Upper lobe of left lung (tissue), 6 donors: Measurements from ENCODE around the gene RPS14. TPM values are rescaled to one million over a fixed set of nuclear protein-coding genes. Genes with fewer than 3 reads are reported as not detected.

Experiments used
- ATAC-seq, 2 donors: fragments of 200-7000 bp; cut with Tn5 transposase; one replicate each; pipeline ENCODE4 v1.9.1; 2022; ENCODE audit warnings: mild to moderate bottlenecking in 2 of 2, moderate library complexity in 2 of 2; ENCODE audit not compliant: low FRiP score in 2 of 2
- DNase-seq, 2 donors: peaks; one replicate each; pipeline ENCODE4 v3.0.0-alpha.2; 2019 to 2020
- H3K27ac ChIP-seq, 4 donors: fragments of 200-600 bp; sonication (generic); one replicate each; pipeline ENCODE4 v1.5.1; 2016 to 2019
- H3K27me3 ChIP-seq, 4 donors: fragments of 200-600 bp; sonication (generic); one replicate each; pipeline ENCODE4 v1.5.1; 2017 to 2019
- H3K36me3 ChIP-seq, 4 donors: fragments of 200-600 bp; sonication (generic); one replicate each; pipeline ENCODE4 v1.5.1; 2016 to 2019
- H3K4me1 ChIP-seq, 4 donors: fragments of 200-600 bp; sonication (generic); one replicate each; pipeline ENCODE4 v1.5.1; 2018 to 2019
- H3K4me3 ChIP-seq, 4 donors: fragments of 200-600 bp; sonication (generic); one replicate each; pipeline ENCODE4 v1.5.1; 2017 to 2019; ENCODE audit warnings: mild to moderate bottlenecking in 2 of 4, moderate library complexity in 1 of 4
- H3K9me3 ChIP-seq, 4 donors: fragments of 200-600 bp; sonication (generic); one replicate each; pipeline ENCODE4 v1.5.1; 2018 to 2019
- CTCF ChIP-seq, 6 experiments: fragments of 450-650 bp in 4 of 6; fragments of 200-600 bp in 2 of 6; sonication (generic) in 2 of 6; IDR thresholded peaks; one replicate each; pipeline ENCODE4 v1.5.1; 2016 to 2019; ENCODE audit warnings: antibody characterized with exemption in 6 of 6
- EP300 ChIP-seq, 4 donors: sonication (generic); formaldehyde crosslinking; IDR thresholded peaks; one replicate each; pipeline ENCODE4 v1.5.1; 2017; ENCODE audit warnings: antibody characterized with exemption in 4 of 4, control low read depth in 2 of 4
- POLR2A ChIP-seq, 4 donors: fragments of 450-650 bp; IDR thresholded peaks; one replicate each; pipeline ENCODE4 v1.5.1; 2016 to 2017; ENCODE audit warnings: antibody characterized with exemption in 4 of 4, mild to moderate bottlenecking in 2 of 4
- POLR2AphosphoS5 ChIP-seq, 2 donors: sonication (generic); formaldehyde crosslinking; IDR thresholded peaks; one replicate each; pipeline ENCODE4 v1.5.1; 2017; ENCODE audit warnings: antibody characterized with exemption in 2 of 2
- WGBS, 2 donors: methylation state at CpG; one replicate each; pipeline ENCODE4 v1.1.5; 2017 to 2018; 5-methylcytosine and 5-hydroxymethylcytosine counted together
- total RNA-seq, 6 donors: library from RNA; depleted of rRNA in 4 of 6; stranded (reverse); fragments of >200 nt in 4 of 6; gene quantifications; one replicate each; pipeline versions ENCODE4 v1.1.0 to v1.2.1, GENCODE V29; 2016 to 2021
- donor health status: DM: no; HTN: no; CAD: no; lungs with moderate emphysema.
- donor health status: DM: no; HTN: yes; CAD: no; lungs with severe emphysema.

RPS14 gene
- total RNA-seq, 6 donors from 2014 or later = 806 to 1,982 (median 1,727) TPM

GRCh38 chr5:150392680-150393079 lies 56.9 kb downstream of the RPS14 start:
- Histone ChIP-seq H3K4me3 (no peak overlapping the region), H3K27ac (no peak overlapping the region), H3K4me1 (no peaks in the 10 kb centered on the region), H3K9me3 (no peaks in the 10 kb centered on the region), H3K27me3 (no peaks in the 10 kb centered on the region), H3K36me3 (peaks cover 34 to 98% (median 85%) of the 10 kb centered on the region in 4 donors)
- TF ChIP-seq CTCF (IDR thresholded peaks at IDR 0.05) (no peak), EP300 (IDR thresholded peaks at IDR 0.05) (no peak), POLR2A (IDR thresholded peaks at IDR 0.05) (no peak), POLR2AphosphoS5 (IDR thresholded peaks at IDR 0.05) (no peak)
- no peak for ATAC-seq
- DNase-seq = no peak
- WGBS, 2 donors = 93 to 94% methylated on average over 7 of the region's 7 CpGs

Other genes with a start within 250 kb of the RPS14 start
- 1 to 10 TPM in 4 of 6 donors, under 1 TPM in 1, not detected in 1; 0.29 to 2.4 (median 1.8) TPM for gene CAMK2A, start 160.0 kb downstream of the RPS14 start, total RNA-seq
- 1 to 10 TPM in 5 of 6 donors, under 1 TPM in 1; 0.78 to 6.3 (median 2.8) TPM for gene ARSI, start 146.8 kb downstream of the RPS14 start, total RNA-seq
- gene TCOF1, start 92.0 kb downstream of the RPS14 start, total RNA-seq = 10 to 100 TPM; 21.7 to 71.2 (median 30.4) TPM
- gene CD74, start 36.8 kb downstream of the RPS14 start, total RNA-seq = 1,000 to 10,000 TPM in 5 of 6 donors, 100 to 1,000 TPM in 1; 957 to 4,783 (median 3,180) TPM
- 100 to 1,000 TPM in 5 of 6 donors, 10 to 100 TPM in 1; 81.7 to 265 (median 166) TPM for gene NDST1, start 58.4 kb upstream of the RPS14 start, total RNA-seq
- gene SYNPO, start 190.9 kb upstream of the RPS14 start, total RNA-seq = 100 to 1,000 TPM in 2 of 6 donors, 10 to 100 TPM in 4; 41.9 to 150 (median 84.3) TPM
- 1 to 10 TPM in 2 of 6 donors, under 1 TPM in 3, not detected in 1; 0.61 to 2.8 (median 0.89) TPM for gene MYOZ3, start 211.5 kb upstream of the RPS14 start, total RNA-seq